ENCODE measurements around the gene ZMYND8. TPM values are rescaled to one million over a fixed set of nuclear protein-coding genes. Genes with fewer than 3 reads are reported as not detected.
A peak's percentile ranks its signal among the peaks of the same experiment; 100 is the strongest.
"Not testable (repeated sequence)": the region's sequence is repeated elsewhere in the genome, so short reads cannot be mapped to it uniquely, and the experiment has no call there.

The ZMYND8 gene
- total and polyA plus RNA-seq, 2 of the 8 experiments (the other 6 are each of a cell fraction or from before 2014, with no cell fraction given) = 50.5 to 163 TPM

- 74% methylated on average over 10 of the region's 10 CpGs; no CpG with 5 or more reads in 1 of the 2 experiments for WGBS, 2 experiments (ENCODE audit: extremely low coverage in 1 of 2, insufficient coverage in 1 of 2, insufficient read length in 1 of 2, insufficient replicate concordance in 2 of 2, low coverage in 1 of 2, low lambda C conversion rate in 2 of 2, missing lambda C conversion rate in 1 of 2)
- POLR2A ChIA-PET (ENCODE audit: partially characterized antibody) = interaction anchor here (1.2 kb wide), 1 partner anchor 177 kb away, joined by 3 read pairs; no protein-coding TSS in a partner anchor
- H2BK5ac ChIP-seq (ENCODE audit: low read depth, low read length) = not testable (repeated sequence)
These were observed 149.9 kb downstream of the ZMYND8 start for GRCh38 chr20:47206552-47206951.

More at GRCh38 chr20:47206552-47206951, 149.9 kb downstream of the ZMYND8 start:
- not testable (repeated sequence) for H2BK120ac ChIP-seq (replicated peaks; ENCODE audit: low read depth, low read length); H4K91ac ChIP-seq (replicated peaks; ENCODE audit: insufficient read length, low read length); H2BK15ac ChIP-seq (ENCODE audit: low read length); H2AK5ac ChIP-seq (ENCODE audit: low read depth, low read length); FAIRE-seq; H3K4me3 ChIP-seq (ENCODE audit: extremely low read depth in 1 of 4, insufficient read depth in 2 of 4, low read depth in 3 of 4, low read length in 4 of 4); H3K4ac ChIP-seq (replicated peaks; ENCODE audit: insufficient read length, low read depth, low read length); H3K79me1 ChIP-seq (ENCODE audit: low read depth, low read length); H3K9me3 ChIP-seq (ENCODE audit: insufficient read depth in 2 of 2, low read depth in 1 of 2, low read length in 1 of 2); H4K8ac ChIP-seq (ENCODE audit: extremely low read depth, insufficient read depth, low read length); H3K18ac ChIP-seq (ENCODE audit: extremely low read depth, low read length); H4K5ac ChIP-seq (ENCODE audit: insufficient read length, low read depth, low read length); H2BK20ac ChIP-seq (ENCODE audit: low read length); H4K20me1 ChIP-seq (replicated peaks in 1 of 2; ENCODE audit: control insufficient read depth in 1 of 2, insufficient read depth in 2 of 2, low read length in 2 of 2); H3K9ac ChIP-seq (replicated peaks in 1 of 4; ENCODE audit: extremely low read depth in 1 of 4, low read depth in 3 of 4, low read length in 3 of 4); H2AFZ ChIP-seq (ENCODE audit: low read length); H3K79me2 ChIP-seq (ENCODE audit: control insufficient read depth in 1 of 2, insufficient read depth in 2 of 2, low read length in 2 of 2); H3K56ac ChIP-seq (replicated peaks; ENCODE audit: insufficient read length, low read depth, low read length); DNase-seq (ENCODE audit: low read depth in 1 of 2, low spot score in 2 of 2); H3K27me3 ChIP-seq (replicated peaks in 1 of 4; ENCODE audit: control insufficient read depth in 3 of 4, extremely low read depth in 1 of 4, insufficient read depth in 3 of 4, low read length in 3 of 4); H3K23me2 ChIP-seq (ENCODE audit: low read depth, low read length); H3K23ac ChIP-seq (ENCODE audit: insufficient read length); H3K14ac ChIP-seq (ENCODE audit: insufficient read length)
- Histone ChIP-seq H3K27ac (ENCODE audit: low read depth, low read length) (peak overlapping the region; percentile 1; the same call in 1 of the 2 replicates), H3K4me1 (replicated peaks in 1 of 4; ENCODE audit: control insufficient read depth in 3 of 4, insufficient read depth in 4 of 4, low read length in 3 of 4) (peaks cover 0 to 17% (median 6%) of the 10 kb centered on the region in 4 experiments; a peak in 6 of 7 replicates), H3K36me3 (ENCODE audit: control insufficient read depth in 2 of 4, insufficient read depth in 4 of 4, low read length in 3 of 4) (peaks cover 4 to 32% (median 23%) of the 10 kb centered on the region in 4 experiments; a peak in 6 of 8 replicates), H2BK12ac (ENCODE audit: low read depth, low read length) (0 out of 2 replicates have a peak overlapping the region, but pooled peaks have one; percentile 31), H3K4me2 (ENCODE audit: insufficient read depth in 1 of 2, low read depth in 2 of 2, low read length in 2 of 2) (peak overlapping the region; percentile 53 to 71; a peak in 3 of 4 replicates)
- CTCF ChIA-PET (ENCODE audit: partially characterized antibody) = interaction anchor here (0.6 to 3.1 kb wide), 13 partner anchors 9 to 892 kb away, joined by 3 to 20 read pairs (median 3); no protein-coding TSS in a partner anchor

All from H1 (cell line).